Bone marrow (tissue), 2 donors: ENCODE results near the gene PAQR4.

Experiments used
- DNase-seq, 2 donors: peaks; one replicate each; lab custom pipeline; 2025; lab: John Stamatoyannopoulos, UW

Gene PAQR4

GRCh38 chr16:2964475-2965336 is 4.4 kb upstream of the PAQR4 start:
- DNase-seq: peak in 1 of 2 donors; percentile 20

GRCh38 chr16:2966043-2966807 is 2.9 kb upstream of the PAQR4 start:
- no peak for DNase-seq

- DNase-seq: no peak
Observed at GRCh38 chr16:2966808-2967191, 2.3 kb upstream of the PAQR4 start.

GRCh38 chr16:2967211-2967631 is 1.9 kb upstream of the PAQR4 start:
- no peak for DNase-seq

- no peak for DNase-seq
Observed at GRCh38 chr16:2967721-2968161, 1.4 kb upstream of the PAQR4 start.

GRCh38 chr16:2968368-2968737 is 795 bp upstream of the PAQR4 start:
- DNase-seq: no peak

GRCh38 chr16:2969545-2970521 is 685 bp downstream of the PAQR4 start:
- peak; percentile 49 to 65 for DNase-seq

GRCh38 chr16:2970563-2970962 is 1.4 kb downstream of the PAQR4 start:
- DNase-seq: no peak

GRCh38 chr16:2971134-2971984 is 2.2 kb downstream of the PAQR4 start:
- no peak for DNase-seq

- no peak for DNase-seq
Observed at GRCh38 chr16:2971985-2972784, 3.0 kb downstream of the PAQR4 start.

GRCh38 chr16:2973093-2973492 is 3.9 kb downstream of the PAQR4 start:
- DNase-seq: no peak

GRCh38 chr16:2973605-2974318 is 4.6 kb downstream of the PAQR4 start:
- no peak for DNase-seq

- no peak for DNase-seq
Observed at GRCh38 chr16:2974319-2975056, 5.3 kb downstream of the PAQR4 start.

- no peak for DNase-seq
Observed at GRCh38 chr16:2975161-2975795, 6.1 kb downstream of the PAQR4 start.

- no peak for DNase-seq
Observed at GRCh38 chr16:2976201-2976600, 7.1 kb downstream of the PAQR4 start.

- DNase-seq: no peak
Observed at GRCh38 chr16:2976673-2977072, 7.5 kb downstream of the PAQR4 start.

- no peak for DNase-seq
Observed at GRCh38 chr16:2977440-2977839, 8.3 kb downstream of the PAQR4 start.

- no peak for DNase-seq
Observed at GRCh38 chr16:2979669-2980226, 10.6 kb downstream of the PAQR4 start.
